GM23338 (cell line): ENCODE data around the gene SBNO1. TPM values are rescaled to one million over a fixed set of nuclear protein-coding genes. Genes with fewer than 3 reads are reported as not detected.

Experiments used
- ATAC-seq: fragments of 200-7000 bp; cut with Tn5 transposase; 3 replicates; pipeline ENCODE4 v1.9.1; 2020
- DNase-seq: peaks from one replicate; pipeline ENCODE4 v3.0.0-alpha.2; 2015; ENCODE audit warnings: low spot score
- H2AFZ ChIP-seq: fragments of 200-600 bp; sonication (generic); 2 replicates; pipeline ENCODE4 v1.8.0; 2016; ENCODE audit warnings: antibody characterized with exemption, mild to moderate bottlenecking, moderate library complexity
- H3F3A ChIP-seq: fragments of 200-600 bp; sonication (generic); replicated peaks from 2 replicates; pipeline ENCODE4 v1.8.0; 2017; ENCODE audit warnings: antibody characterized with exemption, mixed run types, low read depth
- H3K27ac ChIP-seq: fragments of 200-600 bp; sonication (generic); 2 replicates; pipeline ENCODE4 v1.6.1; 2016; ENCODE audit warnings: low read depth
- H3K27me3 ChIP-seq: fragments of 200-600 bp; sonication (generic); 2 replicates; pipeline ENCODE4 v1.8.0; 2016; ENCODE audit warnings: mild to moderate bottlenecking, mixed run types, moderate library complexity; ENCODE audit not compliant: insufficient read depth
- H3K36me3 ChIP-seq: fragments of 200-600 bp; sonication (generic); 2 replicates; pipeline ENCODE4 v1.8.0; 2016; ENCODE audit warnings: mild to moderate bottlenecking; ENCODE audit not compliant: insufficient read depth
- H3K4me1 ChIP-seq: fragments of 200-600 bp; sonication (generic); 2 replicates; pipeline ENCODE4 v1.8.0; 2016; ENCODE audit warnings: mild to moderate bottlenecking, moderate library complexity; ENCODE audit not compliant: insufficient read depth
- H3K4me2 ChIP-seq: fragments of 200-600 bp; sonication (generic); 2 replicates; pipeline ENCODE4 v1.7.1; 2017; ENCODE audit warnings: mixed run types
- H3K4me3 ChIP-seq: fragments of 200-600 bp; sonication (generic); 2 replicates; pipeline ENCODE4 v1.6.1; 2016; ENCODE audit warnings: mixed run types
- H3K79me2 ChIP-seq: fragments of 200-600 bp; sonication (generic); replicated peaks from 2 replicates; pipeline ENCODE4 v1.8.0; 2017; ENCODE audit warnings: mild to moderate bottlenecking; ENCODE audit not compliant: insufficient read depth
- H3K9me2 ChIP-seq: fragments of 200-600 bp; sonication (generic); 2 replicates; pipeline ENCODE4 v1.8.0; 2017; ENCODE audit not compliant: insufficient read depth
- H4K20me1 ChIP-seq: fragments of 200-600 bp; sonication (generic); replicated peaks from 2 replicates; pipeline ENCODE4 v1.8.0; 2017; ENCODE audit warnings: mild to moderate bottlenecking; ENCODE audit not compliant: insufficient read depth
- H3K27ac Mint-ChIP-seq: 2 replicates; pipeline ENCODE4 v1.8.0; 2020; ENCODE audit warnings: inconsistent platforms, mild to moderate bottlenecking, moderate library complexity, mixed read lengths
- H3K27me3 Mint-ChIP-seq: 3 replicates; pipeline ENCODE4 v1.8.0; 2022; ENCODE audit warnings: low read depth, mild to moderate bottlenecking, moderate library complexity, mixed read lengths, inconsistent platforms; ENCODE audit not compliant: insufficient read depth, poor library complexity
- H3K36me3 Mint-ChIP-seq: 3 replicates; pipeline ENCODE4 v1.8.0; 2021; ENCODE audit warnings: low read depth, mild to moderate bottlenecking, inconsistent platforms, moderate library complexity, mixed read lengths
- H3K4me1 Mint-ChIP-seq: 3 replicates; pipeline ENCODE4 v1.8.0; 2020; ENCODE audit warnings: mild to moderate bottlenecking, inconsistent platforms, mixed read lengths
- H3K4me3 Mint-ChIP-seq: 3 replicates; pipeline ENCODE4 v1.8.0; 2021; ENCODE audit warnings: moderate library complexity, mild to moderate bottlenecking, inconsistent platforms, mixed read lengths
- H3K9me3 Mint-ChIP-seq: 3 replicates; pipeline ENCODE4 v1.8.0; 2020; ENCODE audit warnings: moderate library complexity, mild to moderate bottlenecking, inconsistent platforms, mixed read lengths
- CREB1 ChIP-seq: fragments of 250-450 bp; sonication (Bioruptor Pico); IDR thresholded peaks from 2 replicates; pipeline ENCODE4 v1.5.0; 2020; ENCODE audit warnings: low read depth, mild to moderate bottlenecking, moderate library complexity
- CTCF ChIP-seq, 2 experiments: fragments of 200-600 bp in 1 of 2; sonication (generic) in 1 of 2; conservative IDR thresholded peaks; 2 replicates each; pipeline versions ENCODE4 v1.5.1 to v1.6.1; 2016 to 2017; ENCODE audit warnings: antibody characterized with exemption in 2 of 2, low read depth in 2 of 2, mild to moderate bottlenecking in 2 of 2, moderate library complexity in 1 of 2
- ETS1 ChIP-seq: IDR thresholded peaks from 2 replicates; pipeline ENCODE4 v1.6.1; 2016; ENCODE audit warnings: antibody characterized with exemption
- EZH2 ChIP-seq: fragments of 200-600 bp; sonication (generic); IDR thresholded peaks from one replicate; pipeline ENCODE4 v1.8.0; 2017; ENCODE audit warnings: antibody characterized with exemption, mild to moderate bottlenecking, low read depth; ENCODE audit not compliant: unreplicated experiment
- EZH2phosphoT487 ChIP-seq: fragments of 200-600 bp; sonication (generic); IDR thresholded peaks from one replicate; pipeline ENCODE4 v1.8.1; 2018; ENCODE audit warnings: antibody characterized with exemption; ENCODE audit not compliant: unreplicated experiment
- JUNB ChIP-seq: IDR thresholded peaks from one replicate; pipeline ENCODE4 v1.6.1; 2016; ENCODE audit warnings: antibody characterized with exemption; ENCODE audit not compliant: unreplicated experiment
- NANOG ChIP-seq: IDR thresholded peaks from 2 replicates; pipeline ENCODE4 v1.6.1; 2016; ENCODE audit warnings: antibody characterized with exemption, borderline replicate concordance
- POLR2AphosphoS5 ChIP-seq: IDR thresholded peaks from 2 replicates; pipeline ENCODE4 v1.6.1; 2016; ENCODE audit warnings: antibody characterized with exemption, low read depth
- REST ChIP-seq: IDR thresholded peaks from one replicate; pipeline ENCODE4 v1.6.1; 2018; ENCODE audit warnings: antibody characterized with exemption; ENCODE audit not compliant: unreplicated experiment
- STAT1 ChIP-seq: IDR thresholded peaks from one replicate; pipeline ENCODE4 v1.6.1; 2016; ENCODE audit warnings: antibody characterized with exemption; ENCODE audit not compliant: unreplicated experiment
- ZNF114 ChIP-seq: fragments of 250-450 bp; sonication (Bioruptor Pico); IDR thresholded peaks from 2 replicates; pipeline ENCODE4 v1.5.0; 2020; ENCODE audit warnings: mild to moderate bottlenecking, moderate library complexity
- ZNF331 ChIP-seq: fragments of 250-450 bp; sonication (Bioruptor Pico); IDR thresholded peaks from 2 replicates; pipeline ENCODE4 v1.5.0; 2020; ENCODE audit warnings: low read depth, mild to moderate bottlenecking, moderate library complexity
- ZNF462 ChIP-seq: fragments of 250-450 bp; sonication (Bioruptor Pico); IDR thresholded peaks from 2 replicates; pipeline ENCODE4 v1.5.0; 2020; ENCODE audit warnings: mild to moderate bottlenecking, moderate library complexity
- polyA plus RNA-seq: library from polyadenylated mRNA; unstranded; fragments of >200 nt; fragmentation: Nextera tagmentation; extraction: Ambion mirVana; gene quantifications from 2 replicates; pipeline ENCODE4 v1.2.1, GENCODE V29; 2016
- total RNA-seq: library from RNA; depleted of rRNA; stranded (reverse); fragments of >200 nt; shearing (Covaris generic); gene quantifications from 2 replicates; pipeline ENCODE4 v1.2.3, GENCODE V29; 2014

Gene SBNO1
- total and polyA plus RNA-seq, 2 experiments from 2014 or later: 34.9 to 49.5 TPM

GRCh38 chr12:123344086-123344485, 20.6 kb downstream of the SBNO1 start:
- Histone ChIP-seq H3K9me2 (no peaks in the 10 kb centered on the region), H3K27me3 (no peaks in the 10 kb centered on the region), H3K27ac (no peak overlapping the region), H3K4me3 (no peak overlapping the region), H2AFZ (no peak overlapping the region), H3F3A (0 out of 2 replicates have a peak, but pooled peaks cover 10% of the 10 kb centered on the region), H3K4me2 (no peak overlapping the region), H3K36me3 (peaks cover 57% of the 10 kb centered on the region), H3K4me1 (no peaks in the 10 kb centered on the region), H3K79me2 (peaks cover 66% of the 10 kb centered on the region), H4K20me1 (peaks cover 36% of the 10 kb centered on the region)
- Mint-ChIP-seq H3K4me1 (no peaks in the 10 kb centered on the region), H3K9me3 (no peaks in the 10 kb centered on the region), H3K27me3 (peaks cover 2% of the 10 kb centered on the region), H3K27ac (no peak overlapping the region), H3K4me3 (no peak overlapping the region), H3K36me3 (peaks cover 70% of the 10 kb centered on the region)
- TF ChIP-seq CTCF (conservative IDR thresholded peaks at IDR 0.05; ENCODE audit: low read depth in 2 of 2) (no peak), ZNF331 (CRISPR knock-in tag) (no peak), REST (no peak), NANOG (no peak), CREB1 (CRISPR knock-in tag) (no peak), ETS1 (no peak), ZNF462 (CRISPR knock-in tag) (no peak), STAT1 (no peak), EZH2phosphoT487 (no peak), JUNB (no peak), EZH2 (no peak), ZNF114 (CRISPR knock-in tag) (no peak), POLR2AphosphoS5 (no peak)
- DNase-seq (no peak), ATAC-seq (no peak)
